ENCODE data around the gene SLC38A10.

DNA sequence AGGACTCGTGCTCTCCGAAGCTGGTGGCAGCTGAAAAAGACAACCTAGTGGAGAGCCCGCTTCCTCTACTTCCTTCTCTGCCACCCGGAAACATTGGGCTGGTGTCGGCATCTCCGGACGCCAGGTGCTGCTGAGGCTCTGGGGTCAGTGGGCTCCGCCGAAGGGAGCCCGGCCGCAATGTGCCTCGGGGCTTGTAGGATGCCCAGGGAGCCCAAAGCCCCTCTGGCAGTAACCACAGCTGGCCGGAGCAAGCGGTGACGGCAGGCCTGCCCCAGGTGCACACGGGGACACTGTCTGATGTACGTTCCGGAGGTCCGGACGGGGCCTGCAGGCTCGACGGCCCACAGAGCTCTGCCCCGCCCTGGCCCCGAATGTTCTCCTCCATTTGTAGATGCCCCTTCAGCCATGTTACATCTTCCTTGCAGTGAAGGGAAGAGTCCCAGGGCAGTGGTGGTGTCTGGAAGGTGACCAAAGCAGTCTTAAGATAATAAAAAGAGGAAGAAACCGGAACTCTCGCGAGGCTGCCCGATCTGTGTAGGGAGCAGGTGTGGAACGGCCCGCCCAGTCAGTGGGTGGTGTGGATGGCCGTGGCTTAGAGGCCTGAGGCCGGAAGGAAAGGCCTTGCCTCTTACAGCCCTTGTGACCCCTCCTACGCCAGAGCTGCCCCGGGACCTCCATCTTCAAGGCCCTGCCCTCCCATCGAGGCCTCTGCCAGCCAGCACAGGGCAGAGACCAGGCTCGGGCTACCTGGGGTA, 33.3 kb downstream of the SLC38A10 start:
- TF ChIP-seq, protein P1, sequence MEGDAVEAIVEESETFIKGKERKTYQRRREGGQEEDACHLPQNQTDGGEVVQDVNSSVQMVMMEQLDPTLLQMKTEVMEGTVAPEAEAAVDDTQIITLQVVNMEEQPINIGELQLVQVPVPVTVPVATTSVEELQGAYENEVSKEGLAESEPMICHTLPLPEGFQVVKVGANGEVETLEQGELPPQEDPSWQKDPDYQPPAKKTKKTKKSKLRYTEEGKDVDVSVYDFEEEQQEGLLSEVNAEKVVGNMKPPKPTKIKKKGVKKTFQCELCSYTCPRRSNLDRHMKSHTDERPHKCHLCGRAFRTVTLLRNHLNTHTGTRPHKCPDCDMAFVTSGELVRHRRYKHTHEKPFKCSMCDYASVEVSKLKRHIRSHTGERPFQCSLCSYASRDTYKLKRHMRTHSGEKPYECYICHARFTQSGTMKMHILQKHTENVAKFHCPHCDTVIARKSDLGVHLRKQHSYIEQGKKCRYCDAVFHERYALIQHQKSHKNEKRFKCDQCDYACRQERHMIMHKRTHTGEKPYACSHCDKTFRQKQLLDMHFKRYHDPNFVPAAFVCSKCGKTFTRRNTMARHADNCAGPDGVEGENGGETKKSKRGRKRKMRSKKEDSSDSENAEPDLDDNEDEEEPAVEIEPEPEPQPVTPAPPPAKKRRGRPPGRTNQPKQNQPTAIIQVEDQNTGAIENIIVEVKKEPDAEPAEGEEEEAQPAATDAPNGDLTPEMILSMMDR (optimal IDR thresholded peaks at IDR 0.05 in 1 of 3, IDR thresholded peaks at IDR 0.05 in 1 of 3, conservative IDR thresholded peaks at IDR 0.05 in 1 of 3; ENCODE audit: extremely low read depth in 1 of 3, insufficient read depth in 2 of 3, low read length in 3 of 3) = no peak
- no peak for TF ChIP-seq EZH2 (IDR thresholded peaks at IDR 0.05; ENCODE audit: low read length)
